GM12878 (cell line): ENCODE results near the gene FADD. TPM values are rescaled to one million over a fixed set of nuclear protein-coding genes. Genes with fewer than 3 reads are reported as not detected.

ENCODE experiments used
- CEBPZ ChIP-seq: fragments of 150-350 bp; IDR thresholded peaks from 2 replicates; pipeline ENCODE4 v1.6.1; 2016; ENCODE audit warnings: low read depth, low read length
- CREM ChIP-seq: IDR thresholded peaks from 2 replicates; pipeline ENCODE4 v1.6.1; 2014; ENCODE audit warnings: antibody characterized with exemption, low read depth
- HDGF ChIP-seq: fragments of 450-650 bp; IDR thresholded peaks from 2 replicates; pipeline ENCODE4 v1.6.1; 2016; ENCODE audit warnings: antibody characterized with exemption
- JUNB ChIP-seq: IDR thresholded peaks from 2 replicates; pipeline ENCODE4 v1.6.1; 2016; ENCODE audit warnings: antibody characterized with exemption, mild to moderate bottlenecking
- PRDM15 ChIP-seq: fragments of 450-650 bp; formaldehyde crosslinking; IDR thresholded peaks from 2 replicates; pipeline ENCODE4 v1.4.0; 2020; ENCODE audit warnings: mild to moderate bottlenecking, moderate library complexity
- polyA plus RNA-seq, 11 experiments: library from polyadenylated mRNA; depleted of rRNA in 4 of 11; unstranded in 6 of 11; stranded (reverse) in 5 of 11; fragments of >200 nt; fragmentation: Nextera tagmentation in 4 of 11; fragmentation: Illumina TruSeq in 1 of 11; extraction: Ambion mirVana in 4 of 11; extraction: Trizol in 1 of 11; gene quantifications; 1 replicate in 1 of 11; 2 replicates in 10 of 11; pipeline versions ENCODE4 v1.2.1 to v1.2.3, GENCODE V29; 2011 to 2016; ENCODE audit warnings: inconsistent platforms in 2 of 11, missing spikeins in 2 of 11, low read depth in 1 of 11
- total RNA-seq, 4 experiments: library from RNA; depleted of rRNA in 3 of 4; stranded (reverse); fragments of >200 nt in 3 of 4; fragmentation: Illumina TruSeq in 1 of 4; extraction: Trizol in 1 of 4; gene quantifications; 2 replicates each; pipeline versions ENCODE4 v1.2.1 to v1.2.3, GENCODE V29; 2013 to 2021

FADD gene
- total and polyA plus RNA-seq, 10 of the 15 experiments (the other 5 are each of a cell fraction or from before 2014, with no cell fraction given) = 0.32 to 38.7 (median 21.8) TPM

GRCh38 chr11:70229737-70230136 lies 26.6 kb downstream of the FADD start (continued):
- no peak for TF ChIP-seq CEBPZ
- no peak for TF ChIP-seq PRDM15 (CRISPR knock-in tag)
- TF ChIP-seq HDGF = no peak
- TF ChIP-seq JUNB = no peak
- TF ChIP-seq CREM = no peak
